GM18505 (cell line): Measurements from ENCODE around the gene SAP30BP.

ENCODE experiments used
- ATAC-seq: cut with Tn5 transposase; IDR thresholded peaks from one replicate; pipeline ENCODE4 v1.9.1; 2021; ENCODE audit not compliant: unreplicated experiment
- POLR2A ChIP-seq: IDR thresholded peaks from 4 replicates; pipeline ENCODE4 v1.6.1; 2011; ENCODE audit warnings: borderline replicate concordance; ENCODE audit not compliant: insufficient read depth, insufficient read length; ENCODE audit errors: extremely low read depth

The SAP30BP gene

DNA sequence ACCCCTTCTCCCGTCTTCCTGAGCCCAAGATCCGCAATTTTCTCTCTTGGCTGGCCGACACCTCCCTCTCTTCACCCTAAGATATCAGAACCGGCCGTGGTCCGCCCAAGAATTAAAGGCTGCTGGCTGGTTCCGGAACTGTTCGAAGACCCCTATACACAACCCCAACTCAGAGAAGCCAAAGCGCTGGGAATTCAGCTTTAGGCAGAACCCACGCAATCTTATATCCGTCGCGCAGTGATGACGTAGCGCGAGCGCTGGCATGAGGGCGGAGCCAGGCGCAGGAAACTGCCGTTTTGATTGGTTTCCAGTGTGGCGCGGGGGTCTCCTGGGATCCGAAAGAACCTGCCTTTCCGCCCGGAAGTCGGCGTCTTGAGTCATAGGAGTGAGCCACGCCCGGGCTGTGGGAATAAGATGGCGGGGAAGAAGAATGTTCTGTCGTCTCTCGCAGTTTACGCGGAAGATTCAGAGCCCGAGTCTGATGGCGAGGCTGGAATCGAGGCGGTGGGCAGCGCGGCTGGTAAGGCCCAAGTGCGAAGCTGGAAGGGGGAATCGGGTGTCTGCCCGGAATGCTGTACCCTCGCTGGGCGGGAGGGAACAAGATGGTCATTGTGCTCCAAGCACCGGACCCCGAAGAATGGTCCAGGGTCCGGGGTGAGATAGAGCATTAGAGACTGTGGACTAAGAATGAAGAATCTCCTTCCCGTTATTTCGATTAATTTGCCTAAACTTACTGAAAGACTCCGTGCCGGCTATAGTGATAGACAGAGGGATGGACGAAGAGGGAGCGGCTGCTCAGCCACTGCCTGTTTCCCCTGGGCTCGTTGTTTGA is at the start of gene SAP30BP, which contains the start of gene RECQL5:
Gene SAP30BP (plus strand): TSS at position 380 of the 832 bp plus-strand sequence. CDS start 35 bp downstream, at position 415.
Gene RECQL5 (minus strand): TSS at position 196 of the 832 bp plus-strand sequence. CDS start 597 bp downstream, outside the sequence.
- TF ChIP-seq POLR2A = peak; percentile 79
- ATAC-seq = peak; percentile 69

DNA sequence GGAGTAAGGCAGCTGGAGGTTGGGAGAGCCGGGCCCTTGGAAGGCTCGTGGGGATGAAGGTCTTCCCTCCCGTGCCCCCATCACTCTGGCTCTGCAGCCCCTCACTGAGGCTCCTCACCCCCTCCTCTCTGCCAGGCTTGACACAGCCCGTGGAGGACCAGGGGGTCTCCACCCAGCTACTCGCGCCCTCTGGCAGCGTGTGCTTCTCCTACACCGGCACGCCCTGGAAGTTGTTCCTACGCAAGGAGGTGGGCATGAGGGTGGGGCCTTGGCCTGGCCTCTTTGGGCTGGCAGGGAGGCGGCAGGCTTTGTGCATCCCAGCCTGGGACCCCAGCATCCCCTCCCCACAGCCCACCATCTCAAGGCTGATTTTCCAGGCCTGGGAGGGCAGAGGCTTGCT is 49.5 kb upstream of the SAP30BP start:
- no peak for TF ChIP-seq POLR2A
- ATAC-seq = no peak

DNA sequence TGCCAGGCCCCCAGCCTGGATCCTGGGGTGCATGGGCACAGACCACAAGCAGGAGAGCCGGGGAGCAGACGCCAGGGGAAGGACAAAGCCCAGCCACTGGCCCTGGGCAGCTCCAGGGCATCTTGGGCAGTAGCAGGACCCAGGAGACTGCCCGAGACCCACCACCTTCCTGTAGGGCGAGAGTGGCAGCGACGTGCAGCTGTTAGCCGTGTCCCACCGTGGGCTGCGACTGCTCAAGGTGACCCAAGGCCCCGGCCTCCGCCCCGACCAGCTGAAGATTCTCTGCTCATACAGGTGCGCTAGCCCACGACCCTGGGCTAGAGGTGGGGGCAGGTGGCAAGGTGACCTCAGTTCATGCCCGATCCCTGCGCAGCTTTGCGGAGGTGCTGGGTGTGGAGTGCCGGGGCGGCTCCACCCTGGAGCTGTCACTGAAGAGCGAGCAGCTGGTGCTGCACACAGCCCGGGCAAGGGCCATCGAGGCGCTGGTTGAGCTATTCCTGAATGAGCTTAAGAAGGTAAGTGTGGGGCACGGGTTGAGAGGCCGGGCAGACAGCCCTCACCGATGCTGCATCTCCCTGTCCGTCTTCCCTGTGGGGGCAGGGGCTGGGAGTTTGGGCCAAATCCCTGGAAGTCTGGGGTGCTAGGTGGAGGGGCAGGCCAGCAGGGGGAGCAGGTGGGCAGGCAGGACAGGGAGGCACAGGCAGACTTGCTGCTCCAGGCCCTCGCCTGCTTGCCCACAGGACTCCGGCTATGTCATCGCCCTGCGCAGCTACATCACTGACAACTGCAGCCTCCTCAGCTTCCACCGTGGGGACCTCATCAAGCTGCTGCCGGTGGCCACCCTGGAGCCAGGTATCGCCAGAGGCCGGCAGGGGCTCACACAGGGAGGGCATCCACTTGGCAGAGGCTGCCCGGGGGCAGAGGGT is 47.4 kb upstream of the SAP30BP start:
- no peak for TF ChIP-seq POLR2A
- ATAC-seq = no peak

GRCh38 chr17:75621489-75621888 is 45.6 kb upstream of the SAP30BP start:
- ATAC-seq = no peak

DNA sequence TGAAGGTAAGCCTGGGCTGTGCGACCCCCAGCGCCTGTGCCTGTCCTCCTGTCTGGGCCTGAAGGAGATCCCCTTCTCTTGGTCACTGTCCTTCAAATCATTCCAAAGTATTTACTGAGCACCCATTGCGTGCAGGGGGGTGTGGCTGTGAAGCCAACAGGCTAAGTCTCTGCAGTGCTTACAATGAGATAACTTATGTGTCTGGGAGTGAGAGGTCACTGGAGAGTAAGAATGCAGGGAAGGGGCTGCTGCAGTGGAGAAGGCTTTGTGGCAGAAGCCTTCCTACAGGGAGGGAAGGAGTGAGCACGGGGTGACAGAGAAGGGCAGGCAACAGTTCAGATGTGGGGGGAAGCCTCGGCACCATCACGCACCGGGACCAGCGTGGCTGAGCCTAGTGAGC is 45.1 kb upstream of the SAP30BP start:
- TF ChIP-seq POLR2A = no peak
- no peak for ATAC-seq

More at GRCh38 chr17:75621489-75621888, 45.6 kb upstream of the SAP30BP start:
- TF ChIP-seq POLR2A = no peak

DNA sequence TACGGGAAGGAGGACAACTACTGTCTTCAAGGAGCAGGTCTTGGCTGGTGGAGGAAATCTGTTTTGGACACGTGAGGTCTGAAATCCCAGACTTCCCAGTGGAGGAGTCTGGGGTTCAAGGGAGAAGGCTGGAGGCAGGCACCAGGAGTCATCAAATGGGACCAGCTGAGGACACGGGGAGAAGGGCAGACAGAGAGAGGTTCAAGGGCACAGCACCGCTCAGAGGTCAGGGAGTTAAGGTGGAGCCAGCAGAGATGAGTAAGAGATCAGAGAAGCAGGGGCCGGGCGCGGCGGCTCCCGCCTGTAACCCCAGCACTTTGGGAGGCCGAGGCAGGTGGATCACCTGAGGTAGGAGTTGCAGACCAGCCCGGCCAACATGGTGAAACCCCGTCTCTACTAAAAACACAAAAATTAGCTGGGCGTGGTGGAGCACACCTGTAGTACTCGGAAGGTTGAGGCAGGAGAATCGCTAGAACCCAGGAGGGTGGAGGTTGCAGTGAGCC is 44.3 kb upstream of the SAP30BP start:
- no peak for TF ChIP-seq POLR2A
- no peak for ATAC-seq

- TF ChIP-seq POLR2A = no peak
- no peak for ATAC-seq
Observed at GRCh38 chr17:75623386-75623785, 43.8 kb upstream of the SAP30BP start.

DNA sequence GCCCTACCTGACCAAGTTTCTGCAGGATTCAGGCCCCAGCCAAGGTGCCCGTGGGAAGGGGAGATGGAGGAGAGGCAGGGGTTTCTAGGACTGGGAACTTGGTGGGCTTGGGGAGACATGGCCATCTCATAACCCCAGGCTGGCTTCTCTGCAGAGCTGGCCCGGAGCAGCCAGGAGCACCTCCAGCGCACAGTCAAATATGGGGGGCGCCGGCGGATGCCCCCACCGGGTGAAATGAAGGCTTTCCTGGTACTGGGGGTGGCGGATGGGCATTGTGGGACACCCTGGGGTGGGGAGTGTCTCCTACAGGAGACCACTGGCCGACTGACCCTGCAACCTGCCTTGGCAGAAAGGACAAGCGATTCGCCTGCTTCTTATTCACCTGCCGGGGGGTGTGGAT is 43.1 kb upstream of the SAP30BP start:
- ATAC-seq = no peak
- no peak for TF ChIP-seq POLR2A

DNA sequence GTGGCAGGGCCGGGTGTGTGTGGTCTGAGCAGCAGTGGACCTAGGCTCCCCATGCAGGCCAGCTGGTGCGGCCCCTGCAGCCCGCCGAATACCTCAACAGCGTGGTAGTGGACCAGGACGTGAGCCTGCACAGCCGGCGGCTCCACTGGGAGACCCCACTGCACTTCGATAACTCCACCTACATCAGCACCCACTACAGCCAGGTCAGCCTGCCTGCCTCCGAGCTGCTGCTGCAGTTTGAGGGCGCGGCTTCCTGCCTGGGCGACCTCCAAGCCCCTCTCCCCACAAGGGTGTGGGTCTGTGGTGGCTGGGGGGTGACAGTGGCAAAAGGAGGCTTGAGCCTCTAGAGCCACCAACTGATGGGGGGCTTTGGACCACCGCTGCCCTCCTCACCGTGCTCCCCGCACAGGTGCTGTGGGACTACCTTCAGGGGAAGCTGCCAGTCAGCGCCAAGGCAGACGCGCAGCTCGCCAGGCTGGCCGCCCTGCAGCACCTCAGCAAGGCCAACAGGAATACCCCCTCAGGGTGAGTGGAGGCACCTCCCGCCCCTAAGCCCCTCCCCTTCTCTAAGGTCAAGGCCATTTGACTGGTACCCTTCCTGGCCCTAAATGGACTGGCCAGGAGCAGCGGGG is 42.3 kb upstream of the SAP30BP start:
- TF ChIP-seq POLR2A = no peak
- ATAC-seq = no peak

DNA sequence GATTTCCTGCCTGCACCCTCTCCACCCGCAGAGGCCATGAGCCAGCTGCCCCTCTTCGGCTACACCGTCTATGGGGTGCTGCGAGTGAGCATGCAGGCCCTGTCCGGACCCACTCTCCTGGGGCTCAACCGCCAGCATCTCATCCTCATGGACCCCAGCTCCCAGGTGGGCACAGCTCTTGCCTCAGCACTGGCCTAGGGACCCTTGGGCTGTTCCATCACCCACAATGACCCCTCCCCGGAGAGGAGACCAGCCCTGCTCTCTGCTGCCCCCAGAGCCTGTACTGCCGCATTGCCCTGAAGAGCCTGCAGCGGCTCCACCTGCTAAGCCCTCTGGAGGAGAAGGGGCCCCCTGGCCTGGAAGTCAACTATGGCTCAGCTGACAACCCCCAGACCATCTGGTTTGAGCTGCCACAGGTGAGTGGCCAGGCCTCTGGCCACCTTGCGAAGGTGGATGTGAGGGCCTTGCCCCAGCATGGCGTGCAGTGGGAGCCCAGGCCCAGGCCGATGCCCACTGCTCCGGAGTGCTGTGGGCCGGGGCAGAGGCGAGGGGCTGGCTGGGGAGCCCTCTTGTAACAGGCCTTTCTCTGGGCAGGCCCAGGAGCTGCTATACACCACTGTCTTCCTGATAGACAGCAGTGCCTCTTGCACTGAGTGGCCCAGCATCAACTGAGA is 41.2 kb upstream of the SAP30BP start:
- TF ChIP-seq POLR2A = no peak
- no peak for ATAC-seq

DNA sequence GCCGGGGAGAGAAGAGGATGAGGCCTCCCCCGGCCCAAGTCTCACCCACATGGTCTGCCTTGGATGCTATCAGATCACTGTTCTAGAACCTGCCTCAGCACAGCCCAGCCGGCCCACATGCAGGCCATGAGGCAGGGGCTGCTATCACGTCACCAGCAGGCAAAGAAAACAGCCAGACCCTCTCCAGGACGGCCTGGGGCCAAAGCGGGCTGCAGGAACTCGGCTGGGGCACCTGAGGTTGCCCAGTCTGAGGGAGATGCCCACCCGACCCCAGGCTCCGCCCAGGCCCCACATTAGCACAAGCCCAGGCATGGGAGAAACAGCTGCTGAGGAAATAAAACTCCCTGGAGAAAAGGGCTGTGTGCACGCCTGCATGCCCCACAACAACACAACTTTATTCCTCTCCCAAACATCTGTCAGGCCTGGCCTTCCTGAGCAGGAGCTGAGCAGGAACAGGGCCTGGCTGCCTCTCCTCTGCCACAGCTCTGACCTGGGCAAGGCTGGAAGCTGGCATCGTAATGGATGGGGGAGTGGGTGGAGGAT is 40.6 kb upstream of the SAP30BP start:
- TF ChIP-seq POLR2A = no peak
- ATAC-seq = no peak

GRCh38 chr17:75627094-75627493 is 40.0 kb upstream of the SAP30BP start:
- no peak for ATAC-seq
- no peak for TF ChIP-seq POLR2A
